Measurements from ENCODE around the gene CCDC146.

DNA sequence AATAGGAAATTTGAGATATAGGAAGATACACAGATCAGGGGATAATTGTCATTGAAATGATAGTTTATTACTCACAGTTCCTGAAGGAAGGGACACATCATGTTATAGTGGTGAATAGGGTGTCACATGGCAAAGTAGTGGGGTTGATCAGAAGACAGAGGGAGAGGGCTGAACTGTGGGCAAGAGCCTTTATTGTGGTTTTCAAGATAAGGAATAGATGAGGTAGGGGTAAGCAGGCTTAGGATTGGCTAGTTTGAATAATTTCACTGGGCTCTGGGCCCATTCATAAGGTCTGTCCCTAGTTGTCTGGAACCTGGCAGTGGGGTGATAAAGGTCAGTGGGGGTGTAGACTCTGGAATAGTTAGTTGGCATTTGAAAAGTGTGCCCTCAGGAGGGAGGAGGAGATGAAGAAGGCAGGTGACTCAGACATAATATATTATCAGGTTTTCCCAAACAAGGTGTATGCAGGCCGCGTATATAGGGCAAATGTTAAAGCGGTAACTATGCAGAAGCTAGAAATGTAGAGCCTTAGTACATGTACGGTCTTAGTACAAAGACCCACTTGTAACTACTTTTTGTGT, 58.7 kb downstream of the CCDC146 start:
- TF ChIP-seq, protein P1, sequence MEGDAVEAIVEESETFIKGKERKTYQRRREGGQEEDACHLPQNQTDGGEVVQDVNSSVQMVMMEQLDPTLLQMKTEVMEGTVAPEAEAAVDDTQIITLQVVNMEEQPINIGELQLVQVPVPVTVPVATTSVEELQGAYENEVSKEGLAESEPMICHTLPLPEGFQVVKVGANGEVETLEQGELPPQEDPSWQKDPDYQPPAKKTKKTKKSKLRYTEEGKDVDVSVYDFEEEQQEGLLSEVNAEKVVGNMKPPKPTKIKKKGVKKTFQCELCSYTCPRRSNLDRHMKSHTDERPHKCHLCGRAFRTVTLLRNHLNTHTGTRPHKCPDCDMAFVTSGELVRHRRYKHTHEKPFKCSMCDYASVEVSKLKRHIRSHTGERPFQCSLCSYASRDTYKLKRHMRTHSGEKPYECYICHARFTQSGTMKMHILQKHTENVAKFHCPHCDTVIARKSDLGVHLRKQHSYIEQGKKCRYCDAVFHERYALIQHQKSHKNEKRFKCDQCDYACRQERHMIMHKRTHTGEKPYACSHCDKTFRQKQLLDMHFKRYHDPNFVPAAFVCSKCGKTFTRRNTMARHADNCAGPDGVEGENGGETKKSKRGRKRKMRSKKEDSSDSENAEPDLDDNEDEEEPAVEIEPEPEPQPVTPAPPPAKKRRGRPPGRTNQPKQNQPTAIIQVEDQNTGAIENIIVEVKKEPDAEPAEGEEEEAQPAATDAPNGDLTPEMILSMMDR (IDR thresholded peaks at IDR 0.05), result no peak
- TF ChIP-seq POLR2A (IDR thresholded peaks at IDR 0.05), result no peak
